ENCODE results near the gene ANO3.
"Not testable (repeated sequence)": the region's sequence is repeated elsewhere in the genome, so short reads cannot be mapped to it uniquely, and the experiment has no call there.

The ANO3 gene

GRCh38 chr11:26632691-26633159 lies 300.8 kb downstream of the ANO3 start:
- no peak for TF ChIP-seq CTCF (IDR thresholded peaks at IDR 0.05; ENCODE audit: low read depth, low read length)
- H3K4me3 ChIP-seq (ENCODE audit: low read depth, low read length) = no peak overlapping the region
- H3K9me3 ChIP-seq = no peaks in the 10 kb centered on the region
- no peaks in the 10 kb centered on the region for H3K27me3 ChIP-seq
- no peak for DNase-seq
- no peaks in the 10 kb centered on the region for H3K36me3 ChIP-seq
- no peaks in the 10 kb centered on the region for H3K4me1 ChIP-seq

- DNase-seq; H3K9me3 ChIP-seq; H3K4me3 ChIP-seq (ENCODE audit: low read depth, low read length); H3K27me3 ChIP-seq; H3K4me1 ChIP-seq; H3K36me3 ChIP-seq: not testable (repeated sequence)
Observed at GRCh38 chr11:26643314-26643713, 311.4 kb downstream of the ANO3 start.

- TF ChIP-seq CTCF (IDR thresholded peaks at IDR 0.05; ENCODE audit: low read depth, low read length) = peak; percentile 74
- DNase-seq = peak; percentile 65
Observed at GRCh38 chr11:26649884-26650283, 318.0 kb downstream of the ANO3 start.

GRCh38 chr11:26651916-26652315 lies 320.0 kb downstream of the ANO3 start:
- Histone ChIP-seq H3K4me1 (no peaks in the 10 kb centered on the region), H3K4me3 (ENCODE audit: low read depth, low read length) (no peak overlapping the region), H3K9me3 (no peaks in the 10 kb centered on the region), H3K27me3 (no peaks in the 10 kb centered on the region), H3K36me3 (no peaks in the 10 kb centered on the region)
- no peak for DNase-seq
- no peak for TF ChIP-seq CTCF (IDR thresholded peaks at IDR 0.05; ENCODE audit: low read depth, low read length)

More at GRCh38 chr11:26649884-26650283, 318.0 kb downstream of the ANO3 start:
- no peaks in the 10 kb centered on the region for H3K36me3 ChIP-seq
- peak overlapping the region; percentile 41 for H3K4me3 ChIP-seq (ENCODE audit: low read depth, low read length)
- H3K27me3 ChIP-seq = no peaks in the 10 kb centered on the region
- H3K4me1 ChIP-seq = no peaks in the 10 kb centered on the region
- no peaks in the 10 kb centered on the region for H3K9me3 ChIP-seq

GRCh38 chr11:26655287-26655686 lies 323.4 kb downstream of the ANO3 start:
- Histone ChIP-seq H3K9me3 (no peaks in the 10 kb centered on the region), H3K4me1 (no peaks in the 10 kb centered on the region), H3K4me3 (ENCODE audit: low read depth, low read length) (no peak overlapping the region), H3K36me3 (no peaks in the 10 kb centered on the region), H3K27me3 (no peaks in the 10 kb centered on the region)
- DNase-seq = no peak
- no peak for TF ChIP-seq CTCF (IDR thresholded peaks at IDR 0.05; ENCODE audit: low read depth, low read length)

GRCh38 chr11:26662916-26663315 lies 331.0 kb downstream of the ANO3 start:
- no peaks in the 10 kb centered on the region for H3K4me1 ChIP-seq
- no peak for DNase-seq

More at GRCh38 chr11:26662916-26663315, 331.0 kb downstream of the ANO3 start:
- TF ChIP-seq CTCF (IDR thresholded peaks at IDR 0.05; ENCODE audit: low read depth, low read length) = no peak
- Histone ChIP-seq H3K27me3 (no peaks in the 10 kb centered on the region), H3K9me3 (no peaks in the 10 kb centered on the region), H3K4me3 (ENCODE audit: low read depth, low read length) (no peak overlapping the region), H3K36me3 (no peaks in the 10 kb centered on the region)
